Measurements from ENCODE around the gene BACH2.

DNA sequence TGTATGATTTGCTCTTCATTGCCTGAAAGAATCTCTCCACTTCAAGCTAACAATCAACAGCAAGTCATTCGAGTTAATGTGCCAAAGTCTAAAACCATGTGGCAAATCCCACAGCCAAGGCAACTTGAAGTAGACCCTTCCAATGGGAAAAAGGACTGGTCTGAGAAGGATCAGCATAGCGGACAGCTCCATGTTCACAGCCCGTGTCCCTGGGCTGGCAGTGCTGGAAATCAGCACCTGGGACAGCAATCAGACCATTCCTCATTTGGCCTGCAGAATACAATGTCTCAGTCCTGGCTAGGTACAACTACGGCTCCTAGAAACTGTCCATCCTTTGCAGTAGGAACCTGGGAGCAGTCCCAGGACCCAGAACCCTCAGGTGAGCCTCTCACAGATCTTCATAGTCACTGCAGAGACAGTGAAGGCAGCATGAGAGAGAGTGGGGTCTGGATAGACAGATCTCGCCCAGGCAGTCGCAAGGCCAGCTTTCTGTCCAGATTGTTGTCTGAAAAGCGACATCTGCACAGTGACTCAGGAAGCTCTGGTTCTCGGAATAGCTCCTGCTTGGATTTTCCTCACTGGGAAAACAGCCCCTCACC, 401.3 kb downstream of the BACH2 start:
- TF ChIP-seq POLR2AphosphoS5 (IDR thresholded peaks at IDR 0.05; ENCODE audit: low read depth, low read length) (no peak), POLR2A (IDR thresholded peaks at IDR 0.05; ENCODE audit: control extremely low read depth in 1 of 2, low read depth in 2 of 2, low read length in 2 of 2) (no peak), ASH2L (IDR thresholded peaks at IDR 0.05; ENCODE audit: low read length) (no peak), EZH2 (IDR thresholded peaks at IDR 0.05; ENCODE audit: low read depth, low read length, severe bottlenecking) (no peak), RNF2 (IDR thresholded peaks at IDR 0.05; ENCODE audit: borderline replicate concordance, low read depth, low read length, missing control alignments, poor library complexity, severe bottlenecking) (no peak), EP300 (IDR thresholded peaks at IDR 0.05; ENCODE audit: borderline replicate concordance in 1 of 2, low read depth in 2 of 2, low read length in 2 of 2) (no peak), ATF2 (IDR thresholded peaks at IDR 0.05; ENCODE audit: low read length) (no peak), NRF1 (IDR thresholded peaks at IDR 0.05; ENCODE audit: low read depth, low read length) (no peak), SIRT6 (IDR thresholded peaks at IDR 0.05; ENCODE audit: low read length) (no peak), GABPA (IDR thresholded peaks at IDR 0.05; ENCODE audit: borderline replicate concordance, insufficient read depth, low read length) (no peak), RFX5 (IDR thresholded peaks at IDR 0.05; ENCODE audit: borderline replicate concordance, low read depth, low read length) (no peak)
- TF ChIP-seq, protein P1, sequence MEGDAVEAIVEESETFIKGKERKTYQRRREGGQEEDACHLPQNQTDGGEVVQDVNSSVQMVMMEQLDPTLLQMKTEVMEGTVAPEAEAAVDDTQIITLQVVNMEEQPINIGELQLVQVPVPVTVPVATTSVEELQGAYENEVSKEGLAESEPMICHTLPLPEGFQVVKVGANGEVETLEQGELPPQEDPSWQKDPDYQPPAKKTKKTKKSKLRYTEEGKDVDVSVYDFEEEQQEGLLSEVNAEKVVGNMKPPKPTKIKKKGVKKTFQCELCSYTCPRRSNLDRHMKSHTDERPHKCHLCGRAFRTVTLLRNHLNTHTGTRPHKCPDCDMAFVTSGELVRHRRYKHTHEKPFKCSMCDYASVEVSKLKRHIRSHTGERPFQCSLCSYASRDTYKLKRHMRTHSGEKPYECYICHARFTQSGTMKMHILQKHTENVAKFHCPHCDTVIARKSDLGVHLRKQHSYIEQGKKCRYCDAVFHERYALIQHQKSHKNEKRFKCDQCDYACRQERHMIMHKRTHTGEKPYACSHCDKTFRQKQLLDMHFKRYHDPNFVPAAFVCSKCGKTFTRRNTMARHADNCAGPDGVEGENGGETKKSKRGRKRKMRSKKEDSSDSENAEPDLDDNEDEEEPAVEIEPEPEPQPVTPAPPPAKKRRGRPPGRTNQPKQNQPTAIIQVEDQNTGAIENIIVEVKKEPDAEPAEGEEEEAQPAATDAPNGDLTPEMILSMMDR (IDR thresholded peaks at IDR 0.05; ENCODE audit: control extremely low read depth in 1 of 3, insufficient read depth in 1 of 3, low read depth in 1 of 3, low read length in 3 of 3), result no peak
